ENCODE measurements around the gene ABHD5.

DNA sequence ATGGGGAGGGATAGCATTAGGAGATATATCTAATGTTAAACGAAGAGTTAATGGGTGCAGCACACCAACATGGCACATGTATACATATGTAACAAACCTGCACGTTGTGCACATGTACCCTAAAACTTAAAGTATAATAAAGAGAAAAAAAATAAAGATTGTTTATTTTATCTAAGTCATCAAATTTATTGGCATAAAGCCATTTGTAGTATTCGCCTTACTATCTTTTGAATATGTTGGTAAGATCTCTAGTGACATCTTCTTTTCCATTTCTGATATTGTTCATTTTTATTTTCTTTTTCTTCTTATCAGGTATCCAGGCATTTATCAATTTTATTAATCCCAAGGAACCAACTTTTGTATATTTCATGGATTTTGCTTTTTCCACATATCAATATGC lies 5.8 kb upstream of the ABHD5 start:
- TF ChIP-seq, protein P1, sequence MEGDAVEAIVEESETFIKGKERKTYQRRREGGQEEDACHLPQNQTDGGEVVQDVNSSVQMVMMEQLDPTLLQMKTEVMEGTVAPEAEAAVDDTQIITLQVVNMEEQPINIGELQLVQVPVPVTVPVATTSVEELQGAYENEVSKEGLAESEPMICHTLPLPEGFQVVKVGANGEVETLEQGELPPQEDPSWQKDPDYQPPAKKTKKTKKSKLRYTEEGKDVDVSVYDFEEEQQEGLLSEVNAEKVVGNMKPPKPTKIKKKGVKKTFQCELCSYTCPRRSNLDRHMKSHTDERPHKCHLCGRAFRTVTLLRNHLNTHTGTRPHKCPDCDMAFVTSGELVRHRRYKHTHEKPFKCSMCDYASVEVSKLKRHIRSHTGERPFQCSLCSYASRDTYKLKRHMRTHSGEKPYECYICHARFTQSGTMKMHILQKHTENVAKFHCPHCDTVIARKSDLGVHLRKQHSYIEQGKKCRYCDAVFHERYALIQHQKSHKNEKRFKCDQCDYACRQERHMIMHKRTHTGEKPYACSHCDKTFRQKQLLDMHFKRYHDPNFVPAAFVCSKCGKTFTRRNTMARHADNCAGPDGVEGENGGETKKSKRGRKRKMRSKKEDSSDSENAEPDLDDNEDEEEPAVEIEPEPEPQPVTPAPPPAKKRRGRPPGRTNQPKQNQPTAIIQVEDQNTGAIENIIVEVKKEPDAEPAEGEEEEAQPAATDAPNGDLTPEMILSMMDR (IDR thresholded peaks at IDR 0.05) = no peak
- TF ChIP-seq TCF7L2 (IDR thresholded peaks at IDR 0.05; ENCODE audit: low read depth, low read length) (no peak), POLR2AphosphoS5 (IDR thresholded peaks at IDR 0.05; ENCODE audit: low read depth, low read length) (no peak), REST (IDR thresholded peaks at IDR 0.05; ENCODE audit: insufficient read depth in 1 of 2, low read depth in 2 of 2, low read length in 1 of 2) (no peak)

Measured in Panc1 (cell line).